ENCODE data around the gene ST8SIA4.

DNA sequence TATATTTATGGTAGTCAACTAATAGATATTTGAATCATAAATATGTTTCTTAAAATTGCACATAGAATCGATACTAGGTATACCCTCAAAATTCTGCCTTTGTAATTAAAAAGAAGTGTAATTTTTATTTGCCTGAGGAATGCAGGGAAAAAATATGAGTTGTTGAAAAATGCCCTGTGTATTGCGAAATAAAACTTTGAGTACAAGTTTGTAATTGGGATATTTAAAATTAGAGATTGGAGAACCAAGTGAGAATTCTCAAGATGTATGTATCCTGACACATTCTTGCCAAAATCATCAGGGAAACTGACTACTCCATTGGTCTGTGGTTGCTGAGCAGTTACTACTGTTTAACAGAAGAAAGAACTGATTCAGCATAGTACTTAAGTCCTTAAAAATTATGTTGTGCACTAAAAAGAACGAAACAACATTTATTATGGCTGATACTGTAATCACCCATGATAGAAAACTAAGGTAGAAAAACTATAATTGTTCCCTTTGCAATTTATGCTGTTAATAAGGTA is 36.0 kb downstream of the ST8SIA4 start:
- TF ChIP-seq EZH2 (IDR thresholded peaks at IDR 0.05; ENCODE audit: borderline replicate concordance, low read depth, low read length, poor library complexity, severe bottlenecking) = no peak
- TF ChIP-seq, protein P1, sequence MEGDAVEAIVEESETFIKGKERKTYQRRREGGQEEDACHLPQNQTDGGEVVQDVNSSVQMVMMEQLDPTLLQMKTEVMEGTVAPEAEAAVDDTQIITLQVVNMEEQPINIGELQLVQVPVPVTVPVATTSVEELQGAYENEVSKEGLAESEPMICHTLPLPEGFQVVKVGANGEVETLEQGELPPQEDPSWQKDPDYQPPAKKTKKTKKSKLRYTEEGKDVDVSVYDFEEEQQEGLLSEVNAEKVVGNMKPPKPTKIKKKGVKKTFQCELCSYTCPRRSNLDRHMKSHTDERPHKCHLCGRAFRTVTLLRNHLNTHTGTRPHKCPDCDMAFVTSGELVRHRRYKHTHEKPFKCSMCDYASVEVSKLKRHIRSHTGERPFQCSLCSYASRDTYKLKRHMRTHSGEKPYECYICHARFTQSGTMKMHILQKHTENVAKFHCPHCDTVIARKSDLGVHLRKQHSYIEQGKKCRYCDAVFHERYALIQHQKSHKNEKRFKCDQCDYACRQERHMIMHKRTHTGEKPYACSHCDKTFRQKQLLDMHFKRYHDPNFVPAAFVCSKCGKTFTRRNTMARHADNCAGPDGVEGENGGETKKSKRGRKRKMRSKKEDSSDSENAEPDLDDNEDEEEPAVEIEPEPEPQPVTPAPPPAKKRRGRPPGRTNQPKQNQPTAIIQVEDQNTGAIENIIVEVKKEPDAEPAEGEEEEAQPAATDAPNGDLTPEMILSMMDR (conservative IDR thresholded peaks at IDR 0.05; ENCODE audit: low read depth, low read length) = no peak

Measured in A673 (cell line).